SW480 (cell line): ENCODE data around the gene GRIN2D.

Experiments used
- DNase-seq: peaks from one replicate; pipeline ENCODE4 v3.0.0-alpha.2; 2016; ENCODE audit warnings: low spot score

Gene GRIN2D

DNA sequence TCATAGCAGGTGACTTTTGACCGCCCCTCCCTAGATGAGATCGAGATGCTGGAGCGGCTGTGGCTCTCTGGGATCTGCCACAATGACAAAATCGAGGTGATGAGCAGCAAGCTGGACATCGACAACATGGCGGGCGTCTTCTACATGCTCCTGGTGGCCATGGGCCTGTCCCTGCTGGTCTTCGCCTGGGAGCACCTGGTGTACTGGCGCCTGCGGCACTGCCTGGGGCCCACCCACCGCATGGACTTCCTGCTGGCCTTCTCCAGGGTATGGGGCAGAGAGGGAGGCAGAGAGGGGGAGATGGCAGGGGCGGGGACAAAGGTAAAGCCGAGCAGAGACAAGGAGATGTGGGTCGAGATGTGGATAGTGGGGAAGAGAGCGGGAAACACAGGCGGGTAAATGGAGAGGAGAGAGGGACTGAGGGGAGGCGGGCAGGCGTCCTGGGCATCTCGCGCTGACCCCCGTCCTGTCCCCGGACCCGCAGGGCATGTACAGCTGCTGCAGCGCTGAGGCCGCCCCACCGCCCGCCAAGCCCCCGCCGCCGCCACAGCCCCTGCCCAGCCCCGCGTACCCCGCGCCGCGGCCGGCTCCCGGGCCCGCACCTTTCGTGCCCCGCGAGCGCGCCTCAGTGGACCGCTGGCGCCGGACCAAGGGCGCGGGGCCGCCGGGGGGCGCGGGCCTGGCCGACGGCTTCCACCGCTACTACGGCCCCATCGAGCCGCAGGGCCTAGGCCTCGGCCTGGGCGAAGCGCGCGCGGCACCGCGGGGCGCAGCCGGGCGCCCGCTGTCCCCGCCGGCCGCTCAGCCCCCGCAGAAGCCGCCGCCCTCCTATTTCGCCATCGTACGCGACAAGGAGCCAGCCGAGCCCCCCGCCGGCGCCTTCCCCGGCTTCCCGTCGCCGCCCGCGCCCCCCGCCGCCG lies 48.9 kb downstream of the GRIN2D start:
- no peak for DNase-seq

DNA sequence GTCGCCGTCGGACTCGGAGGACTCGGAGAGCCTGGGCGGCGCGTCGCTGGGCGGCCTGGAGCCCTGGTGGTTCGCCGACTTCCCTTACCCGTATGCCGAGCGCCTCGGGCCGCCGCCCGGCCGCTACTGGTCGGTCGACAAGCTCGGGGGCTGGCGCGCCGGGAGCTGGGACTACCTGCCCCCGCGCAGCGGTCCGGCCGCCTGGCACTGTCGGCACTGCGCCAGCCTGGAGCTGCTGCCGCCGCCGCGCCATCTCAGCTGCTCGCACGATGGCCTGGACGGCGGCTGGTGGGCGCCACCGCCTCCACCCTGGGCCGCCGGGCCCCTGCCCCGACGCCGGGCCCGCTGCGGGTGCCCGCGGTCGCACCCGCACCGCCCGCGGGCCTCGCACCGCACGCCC lies 49.8 kb downstream of the GRIN2D start:
- DNase-seq = no peak
